H1 (cell line): Measurements from ENCODE around the gene ERLIN1. TPM values are rescaled to one million over a fixed set of nuclear protein-coding genes. Genes with fewer than 3 reads are reported as not detected.

Experiments used
- CTCF ChIA-PET: fragments of 300-600 bp; sonication (Branson Sonifier 250); formaldehyde crosslinking; loops from one replicate; lab custom pipeline; 2021; ENCODE audit not compliant: partially characterized antibody; lab: Charles Lee
- POLR2A ChIA-PET: fragments of 300-600 bp; sonication (Branson Sonifier 250); formaldehyde crosslinking; loops from one replicate; lab custom pipeline; 2021; ENCODE audit warnings: inconsistent platforms; ENCODE audit not compliant: partially characterized antibody; lab: Charles Lee
- DNase-seq, 2 experiments: peaks; one replicate each; pipeline versions ENCODE4 v3.0.0 to v3.0.0-alpha.2; 2010 to 2022; ENCODE audit warnings: low spot score in 2 of 2, low read depth in 1 of 2, mixed read lengths in 1 of 2
- FAIRE-seq: peaks from 2 replicates; lab custom pipeline; 2011; peaks lifted over from hg19 to GRCh38; lab: Jason Lieb, UNC
- H2AFZ ChIP-seq: 2 replicates; pipeline ENCODE4 v1.8.1; 2012; ENCODE audit warnings: low read length, inconsistent platforms
- H2AK5ac ChIP-seq: 2 replicates; pipeline ENCODE4 v1.6.1; 2013; ENCODE audit warnings: low read depth, low read length
- H2BK120ac ChIP-seq: replicated peaks from 2 replicates; pipeline ENCODE3; 2013; ENCODE audit warnings: low read depth, low read length, inconsistent platforms
- H2BK12ac ChIP-seq: 2 replicates; pipeline ENCODE4 v1.6.1; 2013; ENCODE audit warnings: low read depth, low read length
- H2BK15ac ChIP-seq: 2 replicates; pipeline ENCODE4 v1.6.1; 2013; ENCODE audit warnings: low read length
- H2BK20ac ChIP-seq: 2 replicates; pipeline ENCODE4 v1.6.1; 2013; ENCODE audit warnings: low read length
- H2BK5ac ChIP-seq: 2 replicates; pipeline ENCODE4 v1.6.1; 2013; ENCODE audit warnings: low read depth, low read length
- H3K14ac ChIP-seq: 2 replicates; pipeline ENCODE4 v1.6.1; 2013; ENCODE audit warnings: inconsistent platforms; ENCODE audit not compliant: insufficient read length
- H3K18ac ChIP-seq: 2 replicates; pipeline ENCODE4 v1.6.1; 2013; ENCODE audit warnings: low read length; ENCODE audit errors: extremely low read depth
- H3K23ac ChIP-seq: 2 replicates; pipeline ENCODE4 v1.6.1; 2013; ENCODE audit warnings: inconsistent platforms; ENCODE audit not compliant: insufficient read length
- H3K23me2 ChIP-seq: 2 replicates; pipeline ENCODE4 v1.6.1; 2013; ENCODE audit warnings: low read depth, low read length
- H3K27ac ChIP-seq: 2 replicates; pipeline ENCODE4 v1.6.1; 2011; ENCODE audit warnings: low read depth, low read length, inconsistent platforms
- H3K27me3 ChIP-seq, 4 experiments: replicated peaks in 1 of 4; 1 replicate in 1 of 4; 2 replicates in 3 of 4; pipeline versions ENCODE4 v1.6.1 to v1.8.1; 2011 to 2013; ENCODE audit warnings: low read length in 3 of 4, mild to moderate bottlenecking in 3 of 4, inconsistent platforms in 2 of 4, mixed read lengths in 2 of 4, moderate library complexity in 1 of 4; ENCODE audit not compliant: control insufficient read depth in 3 of 4, insufficient read depth in 3 of 4; ENCODE audit errors: extremely low read depth in 1 of 4
- H3K36me3 ChIP-seq, 4 experiments: 2 replicates each; pipeline versions ENCODE4 v1.6.1 to v1.8.1; 2011 to 2013; ENCODE audit warnings: mild to moderate bottlenecking in 4 of 4, low read length in 3 of 4, moderate library complexity in 2 of 4, control low read depth in 1 of 4, inconsistent platforms in 1 of 4; ENCODE audit not compliant: insufficient read depth in 4 of 4, control insufficient read depth in 2 of 4
- H3K4ac ChIP-seq: replicated peaks from 2 replicates; pipeline ENCODE3; 2013; ENCODE audit warnings: low read length, low read depth, mixed read lengths, inconsistent platforms; ENCODE audit not compliant: insufficient read length
- H3K4me1 ChIP-seq, 4 experiments: replicated peaks in 1 of 4; 1 replicate in 1 of 4; 2 replicates in 3 of 4; pipeline versions ENCODE4 v1.6.1 to v1.8.1; 2011 to 2013; ENCODE audit warnings: low read length in 3 of 4, inconsistent platforms in 2 of 4, mixed read lengths in 1 of 4; ENCODE audit not compliant: insufficient read depth in 4 of 4, control insufficient read depth in 3 of 4
- H3K4me2 ChIP-seq, 2 experiments: 2 replicates each; pipeline versions ENCODE4 v1.6.1 to v1.8.1; 2011 to 2013; ENCODE audit warnings: low read depth in 2 of 2, low read length in 2 of 2, control low read depth in 1 of 2, inconsistent platforms in 1 of 2, mild to moderate bottlenecking in 1 of 2; ENCODE audit not compliant: insufficient read depth in 1 of 2
- H3K4me3 ChIP-seq, 4 experiments: fragments of 200-600, 300-600 bp in 1 of 4; sonication (generic), shearing (Covaris generic), sonication (Bioruptor Twin) in 1 of 4; 2 replicates each; pipeline versions ENCODE4 v1.5.1 to v1.8.1; 2011 to 2016; ENCODE audit warnings: low read length in 4 of 4, low read depth in 3 of 4, control low read depth in 2 of 4, inconsistent platforms in 2 of 4, mild to moderate bottlenecking in 2 of 4, mixed read lengths in 1 of 4, moderate library complexity in 1 of 4; ENCODE audit not compliant: insufficient read depth in 2 of 4; ENCODE audit errors: extremely low read depth in 1 of 4
- H3K56ac ChIP-seq: replicated peaks from 2 replicates; pipeline ENCODE3; 2013; ENCODE audit warnings: low read depth, mild to moderate bottlenecking, mixed read lengths, low read length, inconsistent platforms; ENCODE audit not compliant: insufficient read length
- H3K79me1 ChIP-seq: 2 replicates; pipeline ENCODE4 v1.6.1; 2013; ENCODE audit warnings: low read depth, low read length, control low read depth
- H3K79me2 ChIP-seq, 2 experiments: 2 replicates each; pipeline versions ENCODE4 v1.6.1 to v1.8.1; 2012 to 2013; ENCODE audit warnings: low read length in 2 of 2, mild to moderate bottlenecking in 2 of 2, inconsistent platforms in 1 of 2; ENCODE audit not compliant: insufficient read depth in 2 of 2, control insufficient read depth in 1 of 2
- H3K9ac ChIP-seq, 4 experiments: replicated peaks in 1 of 4; 1 replicate in 1 of 4; 2 replicates in 3 of 4; pipeline versions ENCODE4 v1.6.1 to v1.8.1; 2011 to 2013; ENCODE audit warnings: low read depth in 3 of 4, low read length in 3 of 4, control low read depth in 2 of 4, mild to moderate bottlenecking in 2 of 4, moderate library complexity in 2 of 4, inconsistent platforms in 1 of 4; ENCODE audit errors: extremely low read depth in 1 of 4
- H3K9me3 ChIP-seq, 2 experiments: 2 replicates each; pipeline versions ENCODE4 v1.6.1 to v1.8.1; 2012 to 2013; ENCODE audit warnings: mild to moderate bottlenecking in 2 of 2, moderate library complexity in 2 of 2, control low read depth in 1 of 2, inconsistent platforms in 1 of 2, low read depth in 1 of 2, low read length in 1 of 2, mixed read lengths in 1 of 2; ENCODE audit not compliant: insufficient read depth in 2 of 2
- H4K20me1 ChIP-seq, 2 experiments: replicated peaks in 1 of 2; 2 replicates each; pipeline versions ENCODE3 to v1.8.1; 2011 to 2013; ENCODE audit warnings: inconsistent platforms in 2 of 2, low read length in 2 of 2, mild to moderate bottlenecking in 1 of 2; ENCODE audit not compliant: insufficient read depth in 2 of 2, control insufficient read depth in 1 of 2
- H4K5ac ChIP-seq: 2 replicates; pipeline ENCODE4 v1.6.1; 2013; ENCODE audit warnings: low read length, low read depth, mixed read lengths, inconsistent platforms; ENCODE audit not compliant: insufficient read length
- H4K8ac ChIP-seq: 2 replicates; pipeline ENCODE4 v1.8.0; 2013; ENCODE audit warnings: mild to moderate bottlenecking, moderate library complexity, low read length, inconsistent platforms; ENCODE audit not compliant: insufficient read depth; ENCODE audit errors: extremely low read depth
- H4K91ac ChIP-seq: replicated peaks from 2 replicates; pipeline ENCODE3; 2013; ENCODE audit warnings: low read length, mixed read lengths, inconsistent platforms; ENCODE audit not compliant: insufficient read length
- ASH2L ChIP-seq: fragments of 200-600, 300-600 bp; sonication (generic); IDR thresholded peaks from one replicate; pipeline ENCODE4 v1.7.1; 2017; ENCODE audit warnings: low read length
- ATF3 ChIP-seq: IDR thresholded peaks from 2 replicates; pipeline ENCODE4 v1.6.1; 2011; ENCODE audit warnings: low read depth, mild to moderate bottlenecking, low read length; ENCODE audit not compliant: insufficient read depth
- BRCA1 ChIP-seq: IDR thresholded peaks from 2 replicates; pipeline ENCODE4 v1.6.1; 2012; ENCODE audit warnings: low read depth, low read length, improper control_type of control experiment
- CBX5 ChIP-seq: fragments of 300-800, 300-1000 bp; sonication (generic); IDR thresholded peaks from 2 replicates; pipeline ENCODE4 v1.7.1; 2016; ENCODE audit warnings: antibody characterized with exemption, low read length, low read depth
- CEBPB ChIP-seq: IDR thresholded peaks from 2 replicates; pipeline ENCODE4 v1.6.1; 2012; ENCODE audit warnings: low read depth, low read length
- CREB1 ChIP-seq: IDR thresholded peaks from 2 replicates; pipeline ENCODE4 v1.6.1; 2012; ENCODE audit warnings: inconsistent platforms
- SIRT6 ChIP-seq: IDR thresholded peaks from one replicate; pipeline ENCODE4 v1.7.1; 2012; ENCODE audit warnings: low read length, inconsistent platforms
- YY1 ChIP-seq: IDR thresholded peaks from 2 replicates; pipeline ENCODE4 v1.6.1; 2011; ENCODE audit warnings: low read depth, mild to moderate bottlenecking, low read length
- WGBS, 2 experiments: shearing (Covaris generic) in 1 of 2; methylation state at CpG; one replicate each; pipeline versions ENCODE4 v1.1.6 to v1.1.7; 2013 to 2015; ENCODE audit warnings: low lambda C conversion rate in 2 of 2, mixed read lengths in 2 of 2, inconsistent platforms in 1 of 2, low coverage in 1 of 2, missing lambda C conversion rate in 1 of 2; ENCODE audit not compliant: insufficient replicate concordance in 2 of 2, insufficient coverage in 1 of 2, insufficient read length in 1 of 2; ENCODE audit errors: extremely low coverage in 1 of 2, missing lambda C conversion rate in 1 of 2; 5-methylcytosine and 5-hydroxymethylcytosine counted together
- polyA plus RNA-seq, 7 experiments: library from polyadenylated mRNA; depleted of rRNA in 3 of 7; stranded (reverse) in 5 of 7; unstranded in 2 of 7; fragments of >200 nt in 5 of 7; fragments of 200-250 nt in 2 of 7; gene quantifications; 1 replicate in 5 of 7; 2 replicates in 1 of 7; 4 replicates in 1 of 7; pipeline versions ENCODE4 v1.2.1 to v1.2.3, GENCODE V29; 2011 to 2013; ENCODE audit warnings: missing spikeins in 2 of 7, mixed read lengths in 2 of 7
- total RNA-seq: library from RNA; stranded (reverse); fragmentation: NEBNext Ultra II Directional; extraction: Animal tissue kit (Norgen Biotek cat#: 25700); gene quantifications from 2 replicates; pipeline ENCODE4 v1.2.1, GENCODE V29; 2021

Gene ERLIN1
- total and polyA plus RNA-seq, 2 of the 8 experiments (the other 6 are each of a cell fraction or from before 2014, with no cell fraction given), result 16.5 to 32.0 TPM

GRCh38 chr10:100131571-100131970 is 54.3 kb downstream of the ERLIN1 start:
- Histone ChIP-seq H3K23me2 (no peaks in the 10 kb centered on the region), H3K4me2 (no peak overlapping the region), H2AK5ac (no peak overlapping the region), H4K20me1 (no peaks in the 10 kb centered on the region), H3K27ac (no peak overlapping the region), H2AFZ (no peak overlapping the region), H3K27me3 (no peaks in the 10 kb centered on the region), H3K79me2 (no peaks in the 10 kb centered on the region), H2BK20ac (no peak overlapping the region), H2BK15ac (no peak overlapping the region), H3K4ac (no peak overlapping the region), H3K79me1 (no peaks in the 10 kb centered on the region), H4K91ac (no peak overlapping the region), H4K8ac (no peak overlapping the region), H2BK12ac (no peak overlapping the region), H3K4me3 (no peak overlapping the region), H3K23ac (no peak overlapping the region), H3K9ac (no peak overlapping the region), H3K9me3 (peaks cover 8 to 12% of the 10 kb centered on the region in 2 experiments), H3K36me3 (no peaks in the 10 kb centered on the region; a peak in 1 of 8 replicates), H3K56ac (no peak overlapping the region), H3K4me1 (no peaks in the 10 kb centered on the region), H3K14ac (no peak overlapping the region), H3K18ac (no peak overlapping the region), H4K5ac (no peak overlapping the region), H2BK5ac (no peak overlapping the region), H2BK120ac (no peak overlapping the region)
- ChIA-PET CTCF (interaction anchor here (0.7 to 1.5 kb wide), 4 partner anchors 20 to 272 kb away, joined by 3 read pairs; no protein-coding TSS in a partner anchor), POLR2A (interaction anchor here (0.6 kb wide), 1 partner anchor 13 kb away, joined by 3 read pairs; no protein-coding TSS in a partner anchor)
- TF ChIP-seq CBX5 (no peak), CEBPB (no peak), ASH2L (no peak), YY1 (no peak), BRCA1 (no peak), CREB1 (no peak), ATF3 (no peak), SIRT6 (no peak)
- FAIRE-seq (no peak), DNase-seq (no peak)
- WGBS, 2 experiments, result 90% methylated on average over 3 of the region's 3 CpGs; no CpG with 5 or more reads in 1 of the 2 experiments
